ENCODE measurements around the gene SLC29A4. TPM values are rescaled to one million over a fixed set of nuclear protein-coding genes. Genes with fewer than 3 reads are reported as not detected.

Gene SLC29A4
- total and polyA plus RNA-seq, 2 of the 13 experiments (the other 11 are each of a cell fraction or from before 2014, with no cell fraction given), result 29.7 to 31.7 TPM

GRCh38 chr7:5238500-5238899 lies 44.2 kb upstream of the SLC29A4 start (continued):
- TF ChIP-seq MAZ (IDR thresholded peaks at IDR 0.05; ENCODE audit: borderline replicate concordance, low read depth, low read length) (no peak), MAZ (CRISPR knock-in tag; IDR thresholded peaks at IDR 0.05; ENCODE audit: low read depth) (no peak), ZBTB8A (CRISPR knock-in tag; IDR thresholded peaks at IDR 0.05; ENCODE audit: borderline replicate concordance, low read depth) (no peak), NR1H2 (CRISPR knock-in tag; IDR thresholded peaks at IDR 0.05; ENCODE audit: borderline replicate concordance, low read depth) (no peak), MYNN (CRISPR knock-in tag; IDR thresholded peaks at IDR 0.05; ENCODE audit: low read depth) (no peak), RBFOX2 (IDR thresholded peaks at IDR 0.05; ENCODE audit: low read depth, low read length) (no peak), PBX3 (CRISPR knock-in tag; IDR thresholded peaks at IDR 0.05; ENCODE audit: borderline replicate concordance) (no peak), FOXA1 (IDR thresholded peaks at IDR 0.05) (no peak), FOXA1 (CRISPR knock-in tag; IDR thresholded peaks at IDR 0.05) (no peak), ZNF232 (CRISPR knock-in tag; IDR thresholded peaks at IDR 0.05; ENCODE audit: borderline replicate concordance) (no peak), ATF7 (IDR thresholded peaks at IDR 0.05) (no peak), ATF7 (CRISPR knock-in tag; IDR thresholded peaks at IDR 0.05) (no peak), KLF16 (CRISPR knock-in tag; IDR thresholded peaks at IDR 0.05) (no peak), ATM (IDR thresholded peaks at IDR 0.05; ENCODE audit: borderline replicate concordance) (no peak), CENPT (CRISPR knock-in tag; IDR thresholded peaks at IDR 0.05; ENCODE audit: low read depth) (no peak), SSRP1 (CRISPR knock-in tag; IDR thresholded peaks at IDR 0.05) (no peak), ZNF17 (CRISPR knock-in tag; IDR thresholded peaks at IDR 0.05) (no peak), HINFP (CRISPR knock-in tag; IDR thresholded peaks at IDR 0.05; ENCODE audit: low read depth) (0 out of 2 replicates have a peak, but pooled peaks have one; percentile 40)
- TF ChIP-seq, protein P1, sequence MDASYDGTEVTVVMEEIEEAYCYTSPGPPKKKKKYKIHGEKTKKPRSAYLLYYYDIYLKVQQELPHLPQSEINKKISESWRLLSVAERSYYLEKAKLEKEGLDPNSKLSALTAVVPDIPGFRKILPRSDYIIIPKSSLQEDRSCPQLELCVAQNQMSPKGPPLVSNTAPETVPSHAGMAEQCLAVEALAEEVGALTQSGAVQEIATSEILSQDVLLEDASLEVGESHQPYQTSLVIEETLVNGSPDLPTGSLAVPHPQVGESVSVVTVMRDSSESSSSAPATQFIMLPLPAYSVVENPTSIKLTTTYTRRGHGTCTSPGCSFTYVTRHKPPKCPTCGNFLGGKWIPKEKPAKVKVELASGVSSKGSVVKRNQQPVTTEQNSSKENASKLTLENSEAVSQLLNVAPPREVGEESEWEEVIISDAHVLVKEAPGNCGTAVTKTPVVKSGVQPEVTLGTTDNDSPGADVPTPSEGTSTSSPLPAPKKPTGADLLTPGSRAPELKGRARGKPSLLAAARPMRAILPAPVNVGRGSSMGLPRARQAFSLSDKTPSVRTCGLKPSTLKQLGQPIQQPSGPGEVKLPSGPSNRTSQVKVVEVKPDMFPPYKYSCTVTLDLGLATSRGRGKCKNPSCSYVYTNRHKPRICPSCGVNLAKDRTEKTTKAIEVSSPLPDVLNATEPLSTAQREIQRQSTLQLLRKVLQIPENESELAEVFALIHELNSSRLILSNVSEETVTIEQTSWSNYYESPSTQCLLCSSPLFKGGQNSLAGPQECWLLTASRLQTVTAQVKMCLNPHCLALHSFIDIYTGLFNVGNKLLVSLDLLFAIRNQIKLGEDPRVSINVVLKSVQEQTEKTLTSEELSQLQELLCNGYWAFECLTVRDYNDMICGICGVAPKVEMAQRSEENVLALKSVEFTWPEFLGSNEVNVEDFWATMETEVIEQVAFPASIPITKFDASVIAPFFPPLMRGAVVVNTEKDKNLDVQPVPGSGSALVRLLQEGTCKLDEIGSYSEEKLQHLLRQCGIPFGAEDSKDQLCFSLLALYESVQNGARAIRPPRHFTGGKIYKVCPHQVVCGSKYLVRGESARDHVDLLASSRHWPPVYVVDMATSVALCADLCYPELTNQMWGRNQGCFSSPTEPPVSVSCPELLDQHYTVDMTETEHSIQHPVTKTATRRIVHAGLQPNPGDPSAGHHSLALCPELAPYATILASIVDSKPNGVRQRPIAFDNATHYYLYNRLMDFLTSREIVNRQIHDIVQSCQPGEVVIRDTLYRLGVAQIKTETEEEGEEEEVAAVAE (CRISPR knock-in tag; IDR thresholded peaks at IDR 0.05; ENCODE audit: borderline replicate concordance), result no peak
- TF ChIP-seq, protein P2, sequence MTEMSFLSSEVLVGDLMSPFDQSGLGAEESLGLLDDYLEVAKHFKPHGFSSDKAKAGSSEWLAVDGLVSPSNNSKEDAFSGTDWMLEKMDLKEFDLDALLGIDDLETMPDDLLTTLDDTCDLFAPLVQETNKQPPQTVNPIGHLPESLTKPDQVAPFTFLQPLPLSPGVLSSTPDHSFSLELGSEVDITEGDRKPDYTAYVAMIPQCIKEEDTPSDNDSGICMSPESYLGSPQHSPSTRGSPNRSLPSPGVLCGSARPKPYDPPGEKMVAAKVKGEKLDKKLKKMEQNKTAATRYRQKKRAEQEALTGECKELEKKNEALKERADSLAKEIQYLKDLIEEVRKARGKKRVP (CRISPR knock-in tag; IDR thresholded peaks at IDR 0.05), result no peak
- TF ChIP-seq, protein P3, sequence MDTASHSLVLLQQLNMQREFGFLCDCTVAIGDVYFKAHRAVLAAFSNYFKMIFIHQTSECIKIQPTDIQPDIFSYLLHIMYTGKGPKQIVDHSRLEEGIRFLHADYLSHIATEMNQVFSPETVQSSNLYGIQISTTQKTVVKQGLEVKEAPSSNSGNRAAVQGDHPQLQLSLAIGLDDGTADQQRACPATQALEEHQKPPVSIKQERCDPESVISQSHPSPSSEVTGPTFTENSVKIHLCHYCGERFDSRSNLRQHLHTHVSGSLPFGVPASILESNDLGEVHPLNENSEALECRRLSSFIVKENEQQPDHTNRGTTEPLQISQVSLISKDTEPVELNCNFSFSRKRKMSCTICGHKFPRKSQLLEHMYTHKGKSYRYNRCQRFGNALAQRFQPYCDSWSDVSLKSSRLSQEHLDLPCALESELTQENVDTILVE (CRISPR knock-in tag; IDR thresholded peaks at IDR 0.05), result no peak
